ENCODE results near the gene PRM1.
"Not testable (repeated sequence)": the region's sequence is repeated elsewhere in the genome, so short reads cannot be mapped to it uniquely, and the experiment has no call there.

Gene PRM1

GRCh38 chr16:11298143-11298900, 17.2 kb upstream of the PRM1 start:
- DNase-seq (ENCODE audit: low read depth in 2 of 2): no peak

GRCh38 chr16:11297492-11298142, 16.5 kb upstream of the PRM1 start:
- DNase-seq (ENCODE audit: low read depth in 2 of 2): peak; percentile 62 to 63

GRCh38 chr16:11296706-11297491, 15.8 kb upstream of the PRM1 start:
- DNase-seq (ENCODE audit: low read depth in 2 of 2): no peak

- DNase-seq (ENCODE audit: low read depth in 2 of 2): no peak
Measured at GRCh38 chr16:11296351-11296705, 15.2 kb upstream of the PRM1 start.

- DNase-seq (ENCODE audit: low read depth in 2 of 2): no peak
Measured at GRCh38 chr16:11295672-11296071, 14.5 kb upstream of the PRM1 start.

GRCh38 chr16:11292076-11292748, 11.1 kb upstream of the PRM1 start:
- DNase-seq (ENCODE audit: low read depth in 2 of 2): no peak

- DNase-seq (ENCODE audit: low read depth in 2 of 2): no peak
Measured at GRCh38 chr16:11291091-11291703, 10.1 kb upstream of the PRM1 start.

GRCh38 chr16:11290102-11290893, 9.2 kb upstream of the PRM1 start:
- DNase-seq (ENCODE audit: low read depth in 2 of 2): no peak

GRCh38 chr16:11289696-11290095, 8.6 kb upstream of the PRM1 start:
- DNase-seq (ENCODE audit: low read depth in 2 of 2): not testable (repeated sequence)

- no peak for DNase-seq (ENCODE audit: low read depth in 2 of 2)
Measured at GRCh38 chr16:11289202-11289601, 8.1 kb upstream of the PRM1 start.

GRCh38 chr16:11285842-11286241, 4.7 kb upstream of the PRM1 start:
- DNase-seq (ENCODE audit: low read depth in 2 of 2): no peak

GRCh38 chr16:11283820-11284248, 2.7 kb upstream of the PRM1 start:
- no peak for DNase-seq (ENCODE audit: low read depth in 2 of 2)

- no peak for DNase-seq (ENCODE audit: low read depth in 2 of 2)
Measured at GRCh38 chr16:11278681-11279628, 2.2 kb downstream of the PRM1 start.

- no peak for DNase-seq (ENCODE audit: low read depth in 2 of 2)
Measured at GRCh38 chr16:11277607-11278337, 3.4 kb downstream of the PRM1 start.

GRCh38 chr16:11276896-11277593, 4.1 kb downstream of the PRM1 start:
- no peak for DNase-seq (ENCODE audit: low read depth in 2 of 2)

GRCh38 chr16:11276143-11276895, 4.8 kb downstream of the PRM1 start, which contains the start of gene PRM2:
PRM2 (minus strand) TSS chr16:11276480; CDS start chr16:11276370, 110 bp downstream.
- DNase-seq (ENCODE audit: low read depth in 2 of 2): no peak

GRCh38 chr16:11274964-11275363, 6.2 kb downstream of the PRM1 start:
- no peak for DNase-seq (ENCODE audit: low read depth in 2 of 2)

Data from stimulated activated CD8-positive, alpha-beta memory T cell treated with anti-CD3 and anti-CD28 coated beads, Interleukin-15, amount 100 ng/mL, for 48 hours (primary cell).